Activated CD4-positive, alpha-beta T cell treated with anti-CD3 and anti-CD28 coated beads, Interleukin-2, amount 10 ng/mL, durations not matched to agents 7 days and 5 days (primary cell): Measurements from ENCODE around the gene SOX13. TPM values are rescaled to one million over a fixed set of nuclear protein-coding genes. Genes with fewer than 3 reads are reported as not detected.
A peak's percentile ranks its signal among the peaks of the same experiment; 100 is the strongest.

Experiments
- CTCF ChIA-PET: fragments of 350-600 bp; sonication (Branson Sonifier 250); formaldehyde crosslinking; loops from one replicate; lab custom pipeline; 2021; ENCODE audit warnings: antibody characterized with exemption; lab: Charles Lee
- POLR2A ChIA-PET: fragments of 350-600 bp; sonication (Branson Sonifier 250); formaldehyde crosslinking; loops from one replicate; lab custom pipeline; 2021; ENCODE audit warnings: antibody characterized with exemption; lab: Charles Lee
- DNase-seq: peaks from one replicate; pipeline ENCODE4 v3.0.0-alpha.2; 2020
- H3K27ac Mint-ChIP-seq: one replicate; pipeline ENCODE4 v1.8.0; 2021; ENCODE audit warnings: mild to moderate bottlenecking, moderate library complexity, mixed read lengths
- H3K27me3 Mint-ChIP-seq: one replicate; pipeline ENCODE4 v1.8.0; 2021; ENCODE audit warnings: mixed read lengths
- H3K36me3 Mint-ChIP-seq: one replicate; pipeline ENCODE4 v1.8.0; 2021; ENCODE audit warnings: low read depth, mixed read lengths
- H3K4me1 Mint-ChIP-seq: one replicate; pipeline ENCODE4 v1.8.0; 2021; ENCODE audit warnings: mixed read lengths
- H3K4me3 Mint-ChIP-seq: one replicate; pipeline ENCODE4 v1.8.0; 2021; ENCODE audit warnings: mild to moderate bottlenecking, moderate library complexity, mixed read lengths
- H3K9me3 Mint-ChIP-seq: one replicate; pipeline ENCODE4 v1.8.0; 2021; ENCODE audit warnings: mixed read lengths
- total RNA-seq, 2 experiments: library from RNA; stranded (reverse); gene quantifications; one replicate each; pipeline ENCODE4 v1.2.3, GENCODE V29; 2021

SOX13 gene
- total RNA-seq, 2 experiments from 2014 or later, result 0.60 to 1.3 TPM

DNA sequence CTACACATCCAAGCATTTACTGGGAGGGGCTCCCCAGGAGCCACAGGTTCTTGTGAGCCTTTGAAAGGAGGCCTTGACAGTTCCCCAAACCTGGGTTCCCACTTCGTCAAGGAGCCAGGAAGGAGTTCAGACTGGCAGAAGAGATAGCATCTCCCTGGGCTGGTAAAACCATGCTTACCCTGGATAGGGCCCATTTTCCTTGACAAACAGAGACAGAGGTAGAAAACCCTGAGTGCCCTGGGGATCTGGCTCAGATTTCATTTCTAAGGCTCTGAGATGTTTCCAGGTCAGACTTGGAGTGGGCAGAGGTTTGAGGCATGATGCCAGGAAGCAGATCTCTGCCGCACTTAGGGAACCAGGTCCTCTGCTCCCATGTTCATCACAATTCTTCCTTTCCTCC lies 76.2 kb downstream of the SOX13 start:
- Mint-ChIP-seq H3K36me3 (no peaks in the 10 kb centered on the region), H3K27me3 (peaks cover 19% of the 10 kb centered on the region), H3K4me1 (peaks cover 8% of the 10 kb centered on the region), H3K9me3 (no peaks in the 10 kb centered on the region), H3K4me3 (no peak overlapping the region), H3K27ac (no peak overlapping the region)
- POLR2A ChIA-PET, result no interaction called here
- DNase-seq, result no peak
- CTCF ChIA-PET, result interaction anchor here (1.5 to 2.1 kb wide), 2 partner anchors 12 to 20 kb away, joined by 3 to 5 read pairs; no protein-coding TSS in a partner anchor

GRCh38 chr1:204149635-204150565 lies 77.0 kb downstream of the SOX13 start:
- no peaks in the 10 kb centered on the region for H3K9me3 Mint-ChIP-seq
- no peak for DNase-seq
- CTCF ChIA-PET, result interaction anchor here (1.3 to 2.1 kb wide), 3 partner anchors 13 to 21 kb away, joined by 3 to 5 read pairs (median 3); no protein-coding TSS in a partner anchor
- POLR2A ChIA-PET, result no interaction called here
- no peak overlapping the region for H3K27ac Mint-ChIP-seq
- H3K4me1 Mint-ChIP-seq, result peaks cover 8% of the 10 kb centered on the region
- no peaks in the 10 kb centered on the region for H3K36me3 Mint-ChIP-seq
- peaks cover 19% of the 10 kb centered on the region for H3K27me3 Mint-ChIP-seq
- peak overlapping the region; percentile 38 for H3K4me3 Mint-ChIP-seq

DNA sequence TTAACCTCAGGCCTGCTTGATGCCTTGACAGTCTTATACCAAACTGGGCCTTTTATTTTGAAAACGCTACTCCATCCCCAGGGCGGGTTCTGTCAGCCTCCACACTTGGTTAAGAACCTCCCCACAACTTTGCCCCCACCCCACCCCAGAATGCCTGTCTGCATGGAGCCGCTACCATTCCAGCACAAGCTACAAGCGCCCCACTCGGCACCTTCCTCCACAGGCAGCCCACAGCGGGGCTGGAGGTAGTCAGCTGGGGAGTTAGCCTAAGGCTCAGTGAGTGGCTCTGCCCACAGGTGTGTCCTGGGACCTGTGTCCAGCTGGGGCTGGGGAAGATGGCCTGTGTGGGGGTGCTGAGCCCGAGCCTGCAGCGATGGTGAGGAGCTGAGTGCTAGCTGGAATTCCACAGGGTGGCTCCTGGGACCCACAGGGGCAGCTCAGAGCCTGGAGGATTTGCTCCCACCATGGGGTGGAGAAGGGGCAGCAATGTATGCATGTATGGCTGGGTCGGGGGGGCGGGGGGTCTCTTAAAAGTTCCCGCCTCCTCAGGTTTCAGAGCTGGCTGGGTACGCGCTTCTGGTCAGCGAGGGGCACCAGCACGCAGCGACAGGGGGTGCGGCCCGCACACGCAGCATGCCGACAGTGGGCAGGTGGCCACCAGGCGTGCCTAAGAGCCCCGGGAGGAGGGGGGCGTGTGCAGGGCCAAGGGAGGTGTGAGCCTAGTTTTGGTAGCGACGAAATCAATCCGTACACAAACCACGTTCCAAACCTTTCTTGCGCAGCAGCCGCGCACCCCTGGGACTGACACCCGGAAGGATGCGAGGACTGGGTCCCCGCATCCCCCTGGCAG lies 78.0 kb downstream of the SOX13 start:
- H3K9me3 Mint-ChIP-seq, result no peaks in the 10 kb centered on the region
- POLR2A ChIA-PET, result no interaction called here
- no peak for DNase-seq
- H3K27ac Mint-ChIP-seq, result no peak overlapping the region
- peak overlapping the region; percentile 53 for H3K4me3 Mint-ChIP-seq
- H3K36me3 Mint-ChIP-seq, result no peaks in the 10 kb centered on the region
- peaks cover 19% of the 10 kb centered on the region for H3K27me3 Mint-ChIP-seq
- CTCF ChIA-PET, result interaction anchor here (0.5 to 2.1 kb wide), 4 partner anchors 12 to 469 kb away, joined by 3 to 5 read pairs (median 4); no protein-coding TSS in a partner anchor
- H3K4me1 Mint-ChIP-seq, result peaks cover 8% of the 10 kb centered on the region

GRCh38 chr1:204151552-204152309 lies 78.8 kb downstream of the SOX13 start, which contains the start of gene ETNK2:
ETNK2 (minus strand) TSS chr1:204152044; CDS start chr1:204151852, 192 bp downstream.
- CTCF ChIA-PET, result interaction anchor here (1.0 to 1.7 kb wide), 2 partner anchors 11 to 13 kb away, joined by 3 to 4 read pairs; no protein-coding TSS in a partner anchor

DNA sequence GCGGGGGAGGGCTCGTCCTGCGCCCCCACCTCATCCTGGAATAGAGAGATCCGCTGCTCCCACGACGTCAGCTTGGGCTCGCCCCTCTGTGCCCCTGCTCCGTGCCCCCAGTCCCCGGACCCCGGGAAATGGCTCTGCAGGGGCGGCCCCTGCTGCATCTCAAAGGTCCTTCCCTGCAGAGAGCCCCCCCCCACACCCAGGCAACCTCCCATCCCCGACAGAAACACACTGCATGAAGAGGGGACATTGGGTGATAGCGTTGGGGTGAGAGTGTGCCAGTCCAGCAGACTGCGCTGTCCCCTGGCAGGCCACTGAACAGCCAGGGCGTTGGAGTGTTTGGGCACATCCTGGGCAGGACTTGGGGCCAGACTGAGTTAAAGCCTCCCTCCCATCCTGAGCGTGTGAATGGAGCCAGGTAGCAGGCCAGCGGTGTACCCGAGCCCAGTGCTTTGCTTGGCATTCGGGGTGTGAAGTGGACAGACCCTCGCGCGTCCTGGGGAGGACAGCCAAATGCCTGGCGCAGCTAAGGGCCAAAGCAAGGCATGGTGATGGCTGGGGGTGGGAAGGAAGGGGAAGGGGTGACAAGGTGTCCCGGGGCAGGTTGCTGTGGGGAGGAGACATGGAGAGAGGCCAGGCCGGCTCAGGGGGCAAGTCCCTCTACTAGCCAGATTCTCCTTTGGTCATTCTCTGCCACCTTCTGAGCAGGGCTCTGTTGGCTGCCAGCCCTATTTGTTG lies 79.6 kb downstream of the SOX13 start:
- peaks cover 19% of the 10 kb centered on the region for H3K27me3 Mint-ChIP-seq
- DNase-seq, result no peak
- CTCF ChIA-PET, result interaction anchor here (1.0 to 1.7 kb wide), 2 partner anchors 11 to 14 kb away, joined by 3 to 4 read pairs; no protein-coding TSS in a partner anchor

More at GRCh38 chr1:204151552-204152309, 78.8 kb downstream of the SOX13 start, which contains the start of gene ETNK2:
- Mint-ChIP-seq H3K36me3 (no peaks in the 10 kb centered on the region), H3K27ac (no peak within 1 kb of the TSS), H3K9me3 (no peaks in the 10 kb centered on the region), H3K27me3 (peaks cover 19% of the 10 kb centered on the region), H3K4me3 (peak within 1 kb of the TSS; percentile 53), H3K4me1 (peaks cover 8% of the 10 kb centered on the region)
- POLR2A ChIA-PET, result no interaction called here
- DNase-seq, result peak; percentile 20

GRCh38 chr1:204153667-204154066 lies 80.8 kb downstream of the SOX13 start:
- Mint-ChIP-seq H3K27me3 (peaks cover 19% of the 10 kb centered on the region), H3K9me3 (no peaks in the 10 kb centered on the region), H3K27ac (no peak overlapping the region), H3K4me3 (no peak overlapping the region), H3K36me3 (no peaks in the 10 kb centered on the region), H3K4me1 (peaks cover 8% of the 10 kb centered on the region)
- no peak for DNase-seq
- POLR2A ChIA-PET, result no interaction called here
- CTCF ChIA-PET, result no interaction called here

More for the DNA sequence above, 79.6 kb downstream of the SOX13 start:
- Mint-ChIP-seq H3K4me1 (peaks cover 8% of the 10 kb centered on the region), H3K4me3 (peak overlapping the region; percentile 49), H3K9me3 (no peaks in the 10 kb centered on the region), H3K36me3 (no peaks in the 10 kb centered on the region), H3K27ac (no peak overlapping the region)
- POLR2A ChIA-PET, result no interaction called here

DNA sequence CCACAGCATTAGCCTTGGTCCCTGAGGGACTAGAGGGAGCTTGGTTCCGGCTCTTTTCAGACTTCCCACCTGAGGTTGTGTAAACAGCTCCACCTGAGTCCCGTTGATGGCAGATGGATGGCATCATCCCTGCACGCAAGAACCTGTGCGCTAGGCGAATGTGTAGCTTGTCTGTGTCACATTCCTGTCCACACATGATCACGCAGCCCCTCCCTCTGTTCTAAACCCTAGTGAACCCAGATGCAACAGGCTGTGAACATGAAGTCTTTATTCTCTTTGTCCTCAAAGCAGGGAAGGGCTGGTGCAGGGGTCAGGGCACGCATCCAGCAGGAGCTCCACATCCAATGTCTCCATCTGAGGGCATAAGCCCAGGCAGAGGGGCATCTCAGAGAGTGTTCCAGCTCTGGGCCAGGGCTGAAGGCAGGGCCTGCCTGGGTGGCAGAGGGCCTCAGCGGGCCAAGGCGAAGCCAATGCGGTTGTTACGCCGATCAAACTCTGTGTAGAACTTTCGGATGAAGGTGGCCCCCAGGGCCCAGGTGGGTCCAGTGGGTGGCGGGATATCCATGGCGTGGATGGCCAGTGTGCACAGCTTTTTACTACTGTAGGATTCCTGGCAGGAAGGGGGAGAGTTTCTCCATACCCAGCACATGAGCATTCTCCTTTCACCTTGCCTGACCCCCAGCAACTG lies 81.8 kb downstream of the SOX13 start:
- Mint-ChIP-seq H3K27ac (no peak overlapping the region), H3K4me1 (peaks cover 8% of the 10 kb centered on the region), H3K4me3 (no peak overlapping the region), H3K36me3 (no peaks in the 10 kb centered on the region), H3K9me3 (no peaks in the 10 kb centered on the region), H3K27me3 (peaks cover 19% of the 10 kb centered on the region)
- DNase-seq, result no peak
- POLR2A ChIA-PET, result no interaction called here
- CTCF ChIA-PET, result interaction anchor here (1.0 to 1.5 kb wide), 2 partner anchors 8 to 294 kb away, joined by 3 to 4 read pairs; no protein-coding TSS in a partner anchor

DNA sequence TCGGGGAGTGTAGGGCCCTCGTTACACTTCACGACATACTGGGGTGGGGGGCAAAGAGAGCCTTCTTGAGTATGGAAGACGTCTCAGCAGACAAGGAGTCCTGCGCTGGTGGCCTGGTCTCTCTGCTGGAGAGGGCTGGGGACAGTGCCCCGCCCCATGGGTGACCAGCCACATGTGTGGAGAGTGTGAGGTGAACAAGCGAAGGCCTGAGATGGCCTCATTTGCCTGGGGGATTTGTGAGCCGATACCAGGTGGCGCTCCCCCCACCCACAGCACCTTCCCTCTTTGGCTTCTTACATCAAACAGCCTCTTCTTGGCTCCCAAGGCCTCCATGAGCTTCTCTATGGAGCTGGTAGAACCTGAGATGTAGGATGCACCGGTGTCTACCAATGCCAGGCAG lies 83.0 kb downstream of the SOX13 start:
- Mint-ChIP-seq H3K36me3 (no peaks in the 10 kb centered on the region), H3K4me3 (no peak overlapping the region), H3K27me3 (peaks cover 10% of the 10 kb centered on the region), H3K27ac (no peak overlapping the region), H3K9me3 (no peaks in the 10 kb centered on the region), H3K4me1 (peaks cover 8% of the 10 kb centered on the region)
- CTCF ChIA-PET, result no interaction called here
- DNase-seq, result no peak
- POLR2A ChIA-PET, result no interaction called here

- CTCF ChIA-PET, result interaction anchor here (0.6 kb wide), 1 partner anchor 111 kb away, joined by 4 read pairs; no protein-coding TSS in a partner anchor
- Mint-ChIP-seq H3K36me3 (no peaks in the 10 kb centered on the region), H3K4me3 (no peak overlapping the region), H3K27ac (no peak overlapping the region), H3K27me3 (peaks cover 4% of the 10 kb centered on the region), H3K4me1 (peaks cover under 1% of the 10 kb centered on the region), H3K9me3 (no peaks in the 10 kb centered on the region)
- POLR2A ChIA-PET, result no interaction called here
- no peak for DNase-seq
Observed at GRCh38 chr1:204157962-204158361, 85.0 kb downstream of the SOX13 start.

DNA sequence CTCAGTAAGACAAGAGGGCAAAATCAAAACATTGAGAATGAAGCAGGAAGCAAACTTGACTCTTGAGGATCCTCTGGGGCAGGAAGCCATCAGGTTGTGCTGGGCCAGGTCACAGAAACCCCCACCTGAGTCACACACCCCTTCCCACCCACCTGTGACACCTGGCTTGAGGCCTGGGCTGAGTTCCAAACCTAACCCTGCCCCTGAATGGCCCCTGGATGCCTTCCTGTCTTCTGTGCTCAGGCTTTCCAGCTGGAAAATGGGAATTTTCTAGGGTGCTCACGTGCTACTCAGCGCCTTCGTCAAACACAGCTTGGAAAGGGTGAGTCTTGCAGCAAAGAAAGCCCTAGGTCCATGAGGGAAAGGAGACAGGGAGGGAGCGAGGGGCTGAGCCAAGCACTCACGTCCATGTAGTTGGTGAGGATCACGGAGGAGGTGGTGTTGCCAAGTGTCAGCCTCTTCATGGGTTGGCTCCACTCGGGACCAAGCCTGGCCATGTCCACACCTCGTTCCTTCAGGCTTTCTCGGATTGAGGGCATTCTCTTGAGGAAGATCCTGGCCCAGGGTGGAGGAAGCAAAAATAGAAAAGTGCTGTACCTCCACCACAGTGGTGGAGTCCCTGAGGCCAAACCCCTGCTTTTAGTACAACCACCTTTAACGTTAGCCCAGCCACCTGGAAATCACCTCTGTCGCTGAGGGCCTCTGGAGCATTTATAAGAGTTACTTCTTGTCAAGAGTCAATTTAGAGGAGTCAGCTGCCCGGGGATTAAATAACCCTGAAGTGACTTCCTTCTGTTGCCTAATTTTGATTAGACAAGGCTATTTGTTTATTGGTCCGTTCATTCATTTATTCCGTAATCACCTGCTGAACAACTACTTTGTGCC lies 88.9 kb downstream of the SOX13 start:
- Mint-ChIP-seq H3K4me1 (no peaks in the 10 kb centered on the region), H3K36me3 (no peaks in the 10 kb centered on the region), H3K4me3 (no peak overlapping the region), H3K9me3 (no peaks in the 10 kb centered on the region), H3K27ac (peak overlapping the region; percentile 43), H3K27me3 (no peaks in the 10 kb centered on the region)
- no peak for DNase-seq
- POLR2A ChIA-PET, result no interaction called here
- CTCF ChIA-PET, result interaction anchor here (0.8 to 2.6 kb wide), 9 partner anchors 11 to 332 kb away, joined by 3 to 11 read pairs (median 4); partner anchors contain the start of gene ETNK2
